Astrocyte (in vitro differentiated cells and primary cell): ENCODE measurements around the gene PCNP.

Experiments
- EZH2 ChIP-seq: IDR thresholded peaks from 2 replicates; pipeline ENCODE4 v1.6.1; 2012; ENCODE audit warnings: mild to moderate bottlenecking, low read length, inconsistent platforms; ENCODE audit not compliant: insufficient read depth
- TF ChIP-seq, protein P1 (sequence below): IDR thresholded peaks from 2 replicates; pipeline ENCODE4 v1.5.1; 2011; ENCODE audit warnings: low read depth, mild to moderate bottlenecking, inconsistent platforms, low read length, moderate library complexity; ENCODE audit not compliant: insufficient read depth

DNA sequence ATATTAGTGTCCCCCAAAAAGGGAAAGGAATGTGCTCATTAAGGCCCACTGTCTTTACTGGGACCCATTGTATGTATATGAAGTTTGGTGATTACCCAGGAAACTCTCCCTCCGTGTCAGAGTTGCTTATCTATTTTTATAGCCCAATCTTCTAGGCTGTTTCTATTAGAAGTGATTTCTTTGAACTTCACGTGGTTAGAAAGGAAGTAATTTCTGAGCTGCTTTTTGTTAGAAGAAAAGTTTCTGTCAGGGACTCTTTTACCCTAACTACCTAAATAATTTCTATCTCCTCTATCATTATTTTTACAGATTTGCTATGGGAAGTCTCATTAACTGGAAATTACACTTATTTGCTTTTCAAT is 43.3 kb upstream of the PCNP start:
- TF ChIP-seq, protein P1, sequence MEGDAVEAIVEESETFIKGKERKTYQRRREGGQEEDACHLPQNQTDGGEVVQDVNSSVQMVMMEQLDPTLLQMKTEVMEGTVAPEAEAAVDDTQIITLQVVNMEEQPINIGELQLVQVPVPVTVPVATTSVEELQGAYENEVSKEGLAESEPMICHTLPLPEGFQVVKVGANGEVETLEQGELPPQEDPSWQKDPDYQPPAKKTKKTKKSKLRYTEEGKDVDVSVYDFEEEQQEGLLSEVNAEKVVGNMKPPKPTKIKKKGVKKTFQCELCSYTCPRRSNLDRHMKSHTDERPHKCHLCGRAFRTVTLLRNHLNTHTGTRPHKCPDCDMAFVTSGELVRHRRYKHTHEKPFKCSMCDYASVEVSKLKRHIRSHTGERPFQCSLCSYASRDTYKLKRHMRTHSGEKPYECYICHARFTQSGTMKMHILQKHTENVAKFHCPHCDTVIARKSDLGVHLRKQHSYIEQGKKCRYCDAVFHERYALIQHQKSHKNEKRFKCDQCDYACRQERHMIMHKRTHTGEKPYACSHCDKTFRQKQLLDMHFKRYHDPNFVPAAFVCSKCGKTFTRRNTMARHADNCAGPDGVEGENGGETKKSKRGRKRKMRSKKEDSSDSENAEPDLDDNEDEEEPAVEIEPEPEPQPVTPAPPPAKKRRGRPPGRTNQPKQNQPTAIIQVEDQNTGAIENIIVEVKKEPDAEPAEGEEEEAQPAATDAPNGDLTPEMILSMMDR: no peak
- TF ChIP-seq EZH2: no peak
